Vagina (tissue), 2 donors: Measurements from ENCODE around the gene DCTD.

Experiments used
- CTCF ChIP-seq, 3 experiments: fragments of 450-650 bp in 2 of 3; fragments of 200-600 bp in 1 of 3; sonication (generic) in 1 of 3; IDR thresholded peaks; one replicate each; pipeline ENCODE4 v1.5.1; 2017 to 2019; ENCODE audit warnings: antibody characterized with exemption in 3 of 3, mild to moderate bottlenecking in 2 of 3, moderate library complexity in 2 of 3
- POLR2AphosphoS5 ChIP-seq, 2 donors: sonication (generic); formaldehyde crosslinking; IDR thresholded peaks; one replicate each; pipeline ENCODE4 v1.9.0; 2017; ENCODE audit warnings: antibody characterized with exemption in 2 of 2, mild to moderate bottlenecking in 2 of 2, low read depth in 1 of 2; ENCODE audit not compliant: insufficient read depth in 1 of 2

- TF ChIP-seq CTCF (IDR thresholded peaks at IDR 0.05) (no peak), POLR2AphosphoS5 (IDR thresholded peaks at IDR 0.05; ENCODE audit: insufficient read depth in 1 of 2, low read depth in 1 of 2) (no peak)
These were observed 71.2 kb downstream of the DCTD start for GRCh38 chr4:182846036-182846435.
